H4 (cell line): ENCODE results near the gene PLCB2. TPM values are rescaled to one million over a fixed set of nuclear protein-coding genes. Genes with fewer than 3 reads are reported as not detected.

Experiments used
- DNase-seq: peaks from one replicate; pipeline ENCODE4 v3.0.0-alpha.2; 2015; ENCODE audit warnings: low spot score
- total RNA-seq: library from RNA; depleted of rRNA; stranded (reverse); fragments of >200 nt; shearing (Covaris generic); gene quantifications from 2 replicates; pipeline ENCODE4 v1.2.3, GENCODE V29; 2014

Gene PLCB2
- total RNA-seq, 1 experiment from 2014 or later, result 2.4 TPM

- no peak for DNase-seq
Measured at GRCh38 chr15:40327457-40327856, 19.7 kb upstream of the PLCB2 start.

GRCh38 chr15:40325700-40326099 lies 18.0 kb upstream of the PLCB2 start:
- DNase-seq, result no peak

- no peak for DNase-seq
Measured at GRCh38 chr15:40325188-40325587, 17.5 kb upstream of the PLCB2 start.

DNA sequence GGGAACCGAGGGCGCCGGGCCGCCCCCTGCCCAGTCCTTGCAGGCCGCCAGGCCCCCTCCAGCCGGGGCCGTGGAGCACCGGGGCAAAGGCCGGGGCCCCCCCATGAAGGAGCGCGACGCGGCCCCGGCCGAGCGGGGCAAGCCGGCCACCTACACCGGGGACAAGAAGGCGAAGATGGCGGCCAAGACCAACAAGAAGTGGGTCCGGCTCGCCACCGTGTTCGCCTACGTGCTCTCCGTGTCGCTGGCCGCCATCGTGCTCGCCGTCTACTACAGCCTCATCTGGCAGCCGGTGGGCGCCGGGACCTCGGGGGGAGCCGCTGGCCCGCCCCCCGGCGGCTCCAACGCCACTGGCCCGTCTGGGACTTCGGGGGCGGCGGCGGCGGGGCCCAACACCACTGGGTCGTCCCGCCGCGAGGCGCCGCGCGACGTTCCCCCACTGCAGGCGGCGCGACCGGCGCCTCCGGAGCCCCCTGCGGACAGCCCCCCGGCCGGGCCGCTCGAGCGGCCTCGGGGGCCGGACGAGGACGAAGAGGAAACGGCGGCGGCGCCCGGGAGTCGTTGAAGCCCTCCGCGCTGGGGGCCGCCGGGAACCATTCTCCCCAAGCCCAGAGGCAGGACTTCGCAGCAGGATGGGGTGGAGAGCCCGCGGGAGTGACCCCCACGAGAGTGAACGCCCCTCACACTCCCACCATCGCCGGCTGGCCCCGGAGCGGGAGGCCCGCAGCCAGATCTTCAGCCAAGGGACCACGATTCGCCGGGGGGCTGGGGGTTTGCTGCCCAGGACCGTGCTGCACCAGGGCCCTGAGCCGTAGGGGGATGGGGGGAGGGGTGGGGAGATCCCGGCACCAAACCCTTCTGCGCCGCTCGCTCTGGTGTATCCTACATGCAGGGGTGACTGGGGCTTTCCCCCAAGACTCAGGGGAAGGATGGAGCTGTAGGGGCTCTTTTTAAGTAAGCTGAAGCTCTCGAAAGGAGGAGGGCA lies 16.5 kb upstream of the PLCB2 start:
- no peak for DNase-seq

DNA sequence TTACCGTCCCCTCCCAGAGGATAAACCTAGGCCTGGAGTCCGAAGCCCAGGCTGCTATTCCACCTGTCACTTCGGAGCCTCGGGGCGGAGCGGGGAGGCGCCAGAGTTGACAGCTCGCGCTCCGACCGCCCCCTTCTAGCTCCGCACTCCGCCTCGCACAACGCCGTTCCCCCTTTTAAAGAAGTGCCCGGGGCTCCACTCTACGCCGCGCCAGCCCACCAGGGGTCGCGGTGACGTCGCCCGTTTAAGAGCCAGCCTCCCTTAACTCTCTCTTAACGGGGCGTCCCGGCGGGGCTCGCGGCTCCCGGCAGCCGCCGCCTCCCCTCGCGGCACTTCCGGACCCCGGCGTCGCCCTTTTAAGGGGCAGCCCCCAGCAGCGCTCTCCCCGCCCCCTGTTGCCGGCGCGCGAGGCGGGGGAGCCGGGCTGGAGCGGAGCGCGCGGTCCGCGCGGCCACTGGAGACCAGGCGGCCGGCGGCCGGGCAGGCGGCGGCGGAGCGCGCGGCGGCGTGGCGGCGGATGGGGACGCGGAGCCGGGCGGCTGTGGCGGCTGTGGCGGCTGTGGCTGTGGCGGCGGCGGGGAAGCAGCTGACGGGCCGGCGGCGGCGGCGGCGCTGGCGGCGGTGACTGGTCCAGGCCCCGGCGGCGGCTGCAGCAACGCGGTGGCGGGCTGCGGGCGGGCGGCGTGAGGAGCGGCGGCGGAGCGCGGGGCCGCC lies 15.7 kb upstream of the PLCB2 start, which contains the start of gene INAFM2:
TSS of gene INAFM2 (plus strand) at position 454 of the 714 bp plus-strand sequence. CDS start 364 bp downstream, outside the sequence.
- DNase-seq, result peak; percentile 77

DNA sequence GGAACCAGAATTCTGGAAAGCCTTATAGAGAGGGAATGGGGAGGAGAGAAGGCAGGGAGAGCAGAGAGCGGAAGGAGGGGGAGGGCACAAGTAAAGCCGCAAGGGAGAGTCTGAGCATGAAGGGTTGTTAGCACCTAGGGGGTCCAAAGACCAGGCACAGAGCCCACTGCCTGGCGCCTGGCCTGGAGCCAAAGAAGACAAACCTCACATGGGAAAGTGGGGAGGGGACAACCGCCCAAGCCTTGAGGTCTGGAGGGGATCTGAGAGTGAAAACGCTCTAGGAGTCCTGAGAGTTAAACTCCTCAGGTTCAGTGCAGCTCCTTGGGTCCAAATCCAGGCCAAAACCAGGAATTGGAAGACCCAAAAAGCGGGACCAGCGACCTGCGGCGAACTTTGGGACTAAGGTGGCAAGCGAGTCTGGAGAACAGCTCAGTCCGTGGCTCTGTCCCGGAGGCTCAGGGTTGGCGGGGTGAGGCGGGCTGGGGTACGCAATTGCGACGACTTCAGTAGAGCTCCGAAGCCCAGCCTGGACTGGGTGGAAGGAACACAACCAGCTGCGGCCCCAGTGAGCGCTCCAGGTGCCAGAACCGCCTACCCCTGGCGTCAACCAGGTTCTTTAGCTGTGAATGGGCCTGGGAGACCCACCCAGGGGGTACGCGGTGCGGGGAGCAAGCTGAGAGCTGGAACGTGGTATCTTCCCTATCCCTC lies 14.9 kb upstream of the PLCB2 start:
- no peak for DNase-seq

DNA sequence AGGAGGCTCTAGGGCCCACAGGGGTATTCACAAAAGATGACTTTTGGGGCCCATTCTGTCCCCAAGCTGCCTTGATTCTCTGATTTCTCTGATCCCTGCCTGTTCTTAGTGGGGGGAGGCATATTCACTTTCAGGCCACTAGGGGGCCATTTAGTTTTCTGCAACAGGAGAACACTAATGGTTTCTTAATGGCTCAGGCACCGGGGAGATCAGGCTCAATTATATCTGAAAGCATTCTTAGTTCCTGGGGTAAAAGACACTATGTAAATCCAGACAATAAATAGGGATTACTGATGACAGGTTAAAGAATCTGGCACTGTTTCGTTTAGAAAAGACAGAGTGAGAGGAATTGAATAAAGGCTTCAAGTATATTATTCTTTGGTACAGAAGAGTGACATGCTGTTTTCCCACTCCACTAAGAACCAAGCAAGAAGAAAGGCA lies 13.2 kb upstream of the PLCB2 start:
- DNase-seq, result peak; percentile 48

GRCh38 chr15:40320409-40320808 lies 12.7 kb upstream of the PLCB2 start:
- DNase-seq, result no peak

- DNase-seq, result no peak
Measured at GRCh38 chr15:40317580-40317979, 9.8 kb upstream of the PLCB2 start.

DNA sequence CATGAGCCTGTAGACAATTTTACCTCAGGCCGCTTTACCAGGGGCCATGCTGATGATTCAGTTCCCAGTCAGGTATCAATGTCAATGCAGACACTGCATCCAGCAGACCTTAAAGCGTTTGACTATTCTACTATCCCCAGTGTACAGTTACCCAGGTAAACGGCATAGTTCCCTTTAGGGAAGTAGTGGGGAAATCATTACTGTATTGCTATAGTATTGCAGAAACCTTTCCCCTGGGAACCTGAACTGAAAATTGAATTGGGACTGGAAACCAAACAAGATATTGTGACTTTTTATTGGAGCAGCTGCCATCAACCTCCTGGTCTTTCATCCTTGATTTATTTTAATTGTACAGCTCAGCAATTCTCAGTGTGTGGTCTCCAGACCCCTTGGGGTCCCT lies 9.2 kb upstream of the PLCB2 start:
- no peak for DNase-seq

DNA sequence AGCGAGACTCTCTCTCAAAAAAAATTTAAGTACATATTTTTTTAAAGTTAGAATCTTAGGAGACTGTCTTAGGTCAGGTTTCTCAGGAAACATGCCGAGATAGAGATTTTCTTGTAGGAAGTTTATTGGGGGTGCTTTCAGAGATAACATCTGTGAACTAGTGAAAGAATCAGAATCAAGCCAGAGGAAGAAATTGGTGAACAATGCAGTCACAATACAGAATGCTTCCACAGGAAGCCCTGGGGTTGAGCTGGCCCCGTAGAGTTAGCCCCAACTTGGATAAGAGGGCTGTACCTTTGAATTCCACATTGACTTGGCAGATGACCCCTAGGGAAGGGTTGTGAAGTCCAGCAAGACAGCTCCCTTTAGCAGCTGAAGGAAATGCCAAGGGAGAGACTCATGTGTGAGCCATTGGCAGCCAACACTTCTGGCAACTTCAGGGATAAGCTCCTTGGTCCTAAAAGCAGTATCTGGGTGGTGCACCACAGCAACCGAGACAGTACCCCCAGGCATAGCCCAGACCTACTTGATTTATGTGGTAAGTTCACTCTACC lies 7.1 kb upstream of the PLCB2 start:
- no peak for DNase-seq

DNA sequence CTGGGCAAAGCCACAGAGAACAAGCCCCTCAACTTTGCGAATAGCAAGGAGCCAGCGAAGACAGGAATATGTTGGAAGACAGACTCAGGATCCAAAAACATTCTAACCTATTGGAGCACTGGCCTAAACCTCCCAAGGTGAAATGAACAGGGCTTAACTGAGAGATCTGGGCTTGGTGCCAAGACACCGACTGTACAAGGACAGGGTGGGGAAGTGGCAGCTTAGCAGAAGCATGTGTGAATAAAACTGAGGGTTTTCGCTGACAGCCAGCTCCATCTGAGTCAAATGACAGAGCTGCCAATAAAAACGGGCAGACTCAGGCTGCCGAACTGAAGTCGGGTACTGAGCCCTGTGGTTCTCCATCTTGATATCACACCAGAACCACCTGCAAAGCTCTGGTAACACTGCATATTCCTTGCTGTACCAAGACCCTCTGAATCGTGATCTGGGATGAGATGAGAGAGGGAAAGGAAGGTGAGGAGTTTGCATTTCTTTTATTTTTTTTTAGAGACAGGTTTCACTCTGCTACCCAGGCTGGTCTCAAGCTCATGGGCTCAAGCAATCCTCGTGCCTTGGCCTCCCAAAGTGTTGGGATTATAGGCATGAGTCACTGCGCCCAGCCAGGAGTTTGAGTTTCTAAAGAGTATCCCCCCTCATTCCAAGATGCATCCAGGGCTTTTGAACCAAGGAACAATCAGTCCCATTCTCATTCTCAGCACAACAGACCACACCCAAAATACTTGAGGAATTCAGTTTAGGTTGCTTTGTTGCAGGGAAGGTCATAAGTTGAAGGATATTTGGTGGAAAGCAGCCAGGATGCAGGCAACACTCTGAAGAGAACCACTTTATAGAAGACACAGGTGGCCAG lies 6.0 kb upstream of the PLCB2 start:
- peak; percentile 63 for DNase-seq

DNA sequence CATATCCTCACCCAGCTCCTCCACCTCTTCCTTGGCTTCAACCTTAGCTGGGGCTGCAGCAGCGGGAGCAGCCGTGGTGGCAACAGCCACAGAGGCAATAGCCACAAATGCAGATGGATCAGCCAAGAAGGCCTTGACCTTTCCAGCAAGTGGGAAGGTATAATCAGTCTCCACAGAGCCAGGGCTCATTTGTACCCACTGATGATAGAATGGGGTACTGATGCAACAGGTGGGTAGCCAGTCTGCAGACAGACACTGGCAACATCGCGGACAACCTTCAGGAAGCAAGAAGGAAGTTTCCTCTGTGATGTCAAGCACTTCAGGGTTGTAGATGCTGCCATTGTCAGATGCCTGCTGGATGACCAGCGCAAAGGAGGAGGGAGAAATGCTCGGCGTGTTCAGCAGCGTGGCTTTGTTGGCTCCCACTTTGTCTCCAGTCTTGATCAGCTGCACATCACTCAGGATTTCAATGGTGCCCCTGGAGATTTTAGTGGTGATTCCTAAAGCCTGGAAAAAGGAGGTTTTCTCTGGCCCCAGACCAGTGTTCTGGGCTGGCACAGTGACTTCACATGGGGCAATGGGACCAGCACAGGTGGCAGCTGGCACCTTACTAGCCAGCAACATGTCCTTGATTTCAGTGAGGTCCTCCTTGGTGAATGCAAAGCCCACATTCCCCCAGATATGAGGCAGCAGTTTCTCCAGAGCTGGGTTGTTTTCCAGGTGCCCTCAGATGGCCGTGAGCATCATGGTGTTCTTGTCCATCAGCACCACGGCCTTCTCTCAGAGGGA lies 4.8 kb upstream of the PLCB2 start:
- DNase-seq, result no peak

DNA sequence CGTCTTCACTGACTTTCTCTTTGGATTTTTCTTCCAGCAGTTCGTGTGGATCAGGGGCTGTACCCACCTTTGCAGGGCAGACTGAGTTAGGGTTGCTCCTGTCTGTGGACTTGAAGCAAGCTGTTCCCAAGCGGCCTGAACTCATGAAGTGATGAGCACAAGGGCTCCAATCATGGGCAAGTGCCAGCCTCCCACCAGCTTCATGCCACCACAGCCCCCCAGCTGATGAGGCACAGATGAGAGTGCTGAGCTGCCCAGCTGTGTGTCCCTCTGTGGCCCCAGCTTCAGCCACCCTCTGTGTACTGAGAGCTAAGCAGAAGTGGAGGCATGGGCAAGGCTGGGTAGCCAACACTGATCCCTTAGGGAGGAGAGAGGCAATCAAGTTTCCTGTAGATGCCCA lies 3.3 kb upstream of the PLCB2 start:
- DNase-seq, result no peak

DNA sequence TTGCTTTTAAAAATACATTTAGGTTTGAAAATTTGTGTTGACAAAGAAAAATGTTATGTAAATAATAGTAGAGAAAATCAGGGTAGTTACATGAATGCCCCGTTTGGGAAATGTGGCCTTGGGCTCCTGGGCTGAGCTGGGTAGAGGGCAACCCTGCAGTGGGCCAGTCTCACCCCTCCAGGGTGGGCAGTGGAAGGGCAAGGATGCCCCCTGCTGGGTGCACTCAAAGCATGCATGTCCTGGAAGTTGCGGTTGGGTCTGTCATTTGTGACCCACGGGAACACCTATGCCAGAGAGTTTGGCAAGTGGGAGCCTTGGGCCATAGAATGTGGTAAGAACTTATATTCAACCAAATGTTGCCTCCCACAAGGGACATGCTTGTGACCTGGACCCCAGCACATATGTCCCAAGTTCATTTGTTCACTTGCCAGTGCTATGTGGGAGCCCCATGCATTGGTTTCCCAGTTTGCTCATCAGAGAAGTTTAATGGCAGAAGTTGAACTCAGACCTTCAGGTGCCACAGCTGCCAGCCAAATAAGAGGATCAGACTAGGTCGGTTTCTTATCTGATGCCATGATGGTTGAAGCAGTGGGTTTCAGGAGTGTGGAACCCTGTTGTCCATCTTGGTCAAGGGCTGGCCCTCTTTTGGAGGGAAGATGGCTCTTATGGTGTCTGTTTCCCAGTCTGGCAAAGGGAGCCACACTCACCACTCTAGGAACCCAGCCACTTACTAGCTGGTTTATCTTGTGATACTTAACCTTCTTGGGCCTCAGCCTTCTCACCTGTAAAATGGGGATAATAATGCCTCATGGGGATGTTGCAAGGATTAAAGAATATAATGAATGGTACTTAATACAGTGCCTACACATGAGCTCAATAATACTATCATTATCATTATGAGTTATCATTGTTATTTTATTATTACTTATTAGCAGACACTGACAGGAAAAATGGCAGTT lies 2.5 kb upstream of the PLCB2 start:
- DNase-seq, result peak; percentile 50

GRCh38 chr15:40309344-40309862 lies 1.7 kb upstream of the PLCB2 start:
- no peak for DNase-seq

DNA sequence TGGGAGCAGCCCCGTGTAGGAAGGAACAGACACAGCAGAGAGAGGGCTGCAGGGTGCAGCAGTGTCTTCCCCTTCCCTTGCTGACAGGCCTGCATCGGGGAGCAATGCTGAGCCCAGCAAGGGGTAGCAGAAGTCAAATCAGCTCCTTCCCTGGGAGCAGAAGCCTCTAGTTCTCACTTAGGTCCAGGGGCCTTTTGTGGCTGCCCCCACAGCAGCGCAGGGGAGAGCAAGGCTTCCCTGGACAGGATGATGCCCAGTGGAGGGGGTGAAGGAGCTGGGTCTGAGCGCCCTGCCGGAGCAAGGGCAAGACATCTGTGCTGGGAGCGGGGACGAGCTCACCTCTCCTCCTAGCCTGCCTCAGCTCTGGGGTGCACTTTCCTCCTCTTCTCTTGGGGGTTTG lies 827 bp downstream of the PLCB2 start:
- no peak for DNase-seq

DNA sequence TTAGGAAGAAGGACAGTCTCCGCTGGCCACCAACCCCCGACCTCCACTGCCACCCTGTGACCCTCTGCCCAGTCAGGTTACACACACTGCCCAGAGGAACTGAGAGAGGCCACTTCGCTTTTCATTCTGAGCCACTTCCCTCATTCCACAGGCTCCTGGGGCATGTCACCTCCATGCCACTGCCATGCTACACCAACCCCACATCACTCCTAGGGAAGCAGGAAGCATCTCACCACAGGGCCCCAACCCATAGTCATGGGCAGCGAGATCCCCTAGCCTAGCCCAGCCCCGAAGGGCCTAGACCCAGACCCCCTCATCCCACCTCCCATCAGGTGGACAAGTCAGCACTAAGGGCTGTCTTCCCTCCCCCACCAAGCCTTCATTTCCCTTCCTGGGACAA lies 1.4 kb downstream of the PLCB2 start:
- no peak for DNase-seq

DNA sequence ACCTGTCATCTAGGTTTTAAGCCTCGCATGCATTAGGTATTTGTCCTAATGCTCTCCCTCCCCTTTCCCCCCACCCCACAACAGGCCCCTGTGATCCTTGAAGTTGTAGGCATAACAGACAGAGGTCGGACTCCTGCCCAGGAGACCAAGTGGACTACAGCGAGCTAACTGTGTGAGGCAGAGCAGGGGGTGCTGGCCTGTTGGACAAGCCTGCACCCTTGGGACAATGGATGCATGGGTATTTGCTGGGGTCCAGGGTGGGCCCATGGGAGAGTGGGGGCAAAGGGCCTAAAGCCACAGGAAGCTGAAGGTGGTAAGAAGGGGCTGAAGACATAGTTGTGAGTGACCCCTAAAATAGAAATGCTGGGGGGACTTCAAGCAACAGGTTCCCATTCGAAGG lies 2.5 kb downstream of the PLCB2 start:
- DNase-seq, result no peak
